Uterus (tissue), 2 donors: Measurements from ENCODE around the gene KIF3C.
"Not testable (repeated sequence)": the region's sequence is repeated elsewhere in the genome, so short reads cannot be mapped to it uniquely, and the experiment has no call there.

Source experiments
- POLR2A ChIP-seq, 2 donors: fragments of 450-650 bp; IDR thresholded peaks; one replicate each; pipeline ENCODE4 v1.6.1; 2016; ENCODE audit warnings: antibody characterized with exemption in 2 of 2, mild to moderate bottlenecking in 1 of 2, moderate library complexity in 1 of 2
- TF ChIP-seq, protein P1 (sequence below), 4 experiments: fragments of 200-600 bp in 2 of 4; fragments of 450-650 bp in 2 of 4; sonication (generic) in 2 of 4; IDR thresholded peaks; one replicate each; pipeline ENCODE4 v1.5.1; 2016 to 2019; ENCODE audit warnings: antibody characterized with exemption in 4 of 4, mild to moderate bottlenecking in 2 of 4, moderate library complexity in 1 of 4

DNA sequence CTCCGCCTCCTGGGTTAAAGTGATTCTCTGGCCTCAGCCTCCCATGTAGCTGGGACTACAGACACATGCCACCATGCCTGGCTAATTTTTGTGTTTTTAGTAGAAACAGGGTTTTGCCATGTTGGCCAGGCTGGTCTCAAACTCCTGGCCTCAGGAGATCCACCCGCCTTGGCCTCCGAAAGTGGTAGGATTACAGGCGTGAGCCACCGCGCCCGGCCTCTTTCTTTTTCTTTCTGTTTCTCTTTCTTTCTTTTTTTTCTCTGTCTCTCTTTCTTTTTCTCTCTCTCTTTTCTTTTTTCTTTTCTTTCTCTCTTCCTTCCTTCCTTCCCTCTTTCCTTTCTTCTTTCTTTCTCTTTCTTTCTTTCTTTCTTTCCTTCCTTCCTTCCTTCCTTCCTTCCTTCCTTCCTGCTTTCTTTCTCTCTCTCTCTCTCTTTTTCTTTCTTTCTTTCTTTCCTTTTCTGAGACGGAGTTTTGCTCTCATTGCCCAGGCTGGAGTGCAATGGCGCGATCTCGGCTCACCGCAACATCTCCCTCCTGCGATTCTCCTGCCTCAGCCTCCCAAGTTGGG is 16.6 kb upstream of the KIF3C start:
- TF ChIP-seq, protein P1, sequence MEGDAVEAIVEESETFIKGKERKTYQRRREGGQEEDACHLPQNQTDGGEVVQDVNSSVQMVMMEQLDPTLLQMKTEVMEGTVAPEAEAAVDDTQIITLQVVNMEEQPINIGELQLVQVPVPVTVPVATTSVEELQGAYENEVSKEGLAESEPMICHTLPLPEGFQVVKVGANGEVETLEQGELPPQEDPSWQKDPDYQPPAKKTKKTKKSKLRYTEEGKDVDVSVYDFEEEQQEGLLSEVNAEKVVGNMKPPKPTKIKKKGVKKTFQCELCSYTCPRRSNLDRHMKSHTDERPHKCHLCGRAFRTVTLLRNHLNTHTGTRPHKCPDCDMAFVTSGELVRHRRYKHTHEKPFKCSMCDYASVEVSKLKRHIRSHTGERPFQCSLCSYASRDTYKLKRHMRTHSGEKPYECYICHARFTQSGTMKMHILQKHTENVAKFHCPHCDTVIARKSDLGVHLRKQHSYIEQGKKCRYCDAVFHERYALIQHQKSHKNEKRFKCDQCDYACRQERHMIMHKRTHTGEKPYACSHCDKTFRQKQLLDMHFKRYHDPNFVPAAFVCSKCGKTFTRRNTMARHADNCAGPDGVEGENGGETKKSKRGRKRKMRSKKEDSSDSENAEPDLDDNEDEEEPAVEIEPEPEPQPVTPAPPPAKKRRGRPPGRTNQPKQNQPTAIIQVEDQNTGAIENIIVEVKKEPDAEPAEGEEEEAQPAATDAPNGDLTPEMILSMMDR (IDR thresholded peaks at IDR 0.05) = not testable (repeated sequence)
- not testable (repeated sequence) for TF ChIP-seq POLR2A (IDR thresholded peaks at IDR 0.05)
